Cardiac muscle cell (in vitro differentiated cells and primary cell): Measurements from ENCODE around the gene NTSR1. TPM values are rescaled to one million over a fixed set of nuclear protein-coding genes. Genes with fewer than 3 reads are reported as not detected.

ENCODE experiments used
- DNase-seq, 2 donors: peaks; one replicate each; pipeline versions ENCODE4 v3.0.0 to v3.0.0-alpha.2; 2010 to 2017; ENCODE audit warnings: low read depth in 1 of 2, low spot score in 1 of 2
- H3K27ac ChIP-seq: fragments of 200-600 bp; sonication (generic); 2 replicates; pipeline ENCODE4 v1.5.1; 2016
- H3K27me3 ChIP-seq: fragments of 200-600 bp; sonication (generic); 2 replicates; pipeline ENCODE4 v1.6.0; 2016; ENCODE audit warnings: control low read depth
- H3K36me3 ChIP-seq: fragments of 200-600 bp; sonication (generic); 2 replicates; pipeline ENCODE4 v1.5.1; 2016; ENCODE audit warnings: control low read depth
- H3K4me1 ChIP-seq: fragments of 200-600 bp; sonication (generic); 2 replicates; pipeline ENCODE4 v1.8.1; 2017; ENCODE audit warnings: low read depth, mild to moderate bottlenecking, mixed run types
- H3K4me3 ChIP-seq: fragments of 200-600 bp; sonication (generic); 2 replicates; pipeline ENCODE4 v1.5.1; 2016; ENCODE audit warnings: mild to moderate bottlenecking
- H3K9me3 ChIP-seq: fragments of 200-600 bp; sonication (generic); 2 replicates; pipeline ENCODE4 v1.5.1; 2017; ENCODE audit warnings: low read depth, mild to moderate bottlenecking, control low read depth
- polyA plus RNA-seq: library from polyadenylated mRNA; unstranded; fragments of >200 nt; fragmentation: Nextera tagmentation; extraction: Ambion mirVana; gene quantifications from 2 replicates; pipeline ENCODE4 v1.2.1, GENCODE V29; 2016
- total RNA-seq: library from RNA; depleted of rRNA; stranded (reverse); fragments of >200 nt; gene quantifications from 2 replicates; pipeline ENCODE4 v1.2.3, GENCODE V29; 2016
- TF ChIP-seq, protein P1 (sequence below): IDR thresholded peaks from 2 replicates; pipeline ENCODE4 v1.5.1; 2012; ENCODE audit warnings: low read depth, mild to moderate bottlenecking, low read length

Gene NTSR1
- total and polyA plus RNA-seq, 2 experiments from 2014 or later = 0.03 TPM; not detected in 1

DNA sequence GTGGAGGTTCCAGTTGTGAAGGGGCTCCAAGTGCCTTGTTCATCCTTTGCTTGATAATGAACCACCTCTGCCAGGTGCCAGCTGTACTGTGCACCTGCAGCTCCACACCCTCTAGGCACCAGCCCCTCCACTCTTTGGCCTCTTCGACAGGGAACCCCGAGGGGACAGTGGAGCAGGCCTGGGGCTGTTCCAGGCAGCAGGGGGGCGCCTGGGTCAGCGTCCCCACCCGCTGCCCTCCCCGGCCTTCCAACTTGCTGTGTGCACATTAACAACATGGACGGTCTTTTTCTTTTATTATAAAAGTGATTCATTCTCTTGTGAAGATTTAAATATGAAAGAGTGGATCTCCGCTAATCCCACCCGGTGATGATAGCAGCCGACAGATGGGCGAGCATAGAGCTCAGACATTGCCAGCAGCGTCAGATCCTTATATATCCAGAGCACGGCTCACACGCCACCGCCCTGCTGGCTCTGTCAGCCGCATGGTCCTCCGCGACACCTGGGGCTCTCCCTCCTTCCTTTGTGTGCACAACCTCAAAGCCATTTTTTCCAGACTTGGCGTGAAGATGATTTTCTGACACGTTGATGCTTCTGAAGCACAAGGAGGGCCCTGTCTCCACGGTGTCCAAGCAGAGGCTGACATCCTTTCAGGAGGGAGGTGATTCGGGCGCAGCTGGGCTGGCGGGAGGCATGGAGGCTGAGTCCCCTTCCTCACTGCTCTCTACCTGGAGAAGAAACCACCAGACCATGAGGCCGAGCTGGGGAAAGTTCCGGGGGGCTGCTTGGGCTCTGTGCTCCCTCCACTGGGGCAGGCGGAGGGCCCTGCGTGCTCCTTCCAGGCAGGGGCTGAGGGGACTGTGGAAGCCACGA is 65.4 kb downstream of the NTSR1 start:
- H3K9me3 ChIP-seq = no peaks in the 10 kb centered on the region
- TF ChIP-seq, protein P1, sequence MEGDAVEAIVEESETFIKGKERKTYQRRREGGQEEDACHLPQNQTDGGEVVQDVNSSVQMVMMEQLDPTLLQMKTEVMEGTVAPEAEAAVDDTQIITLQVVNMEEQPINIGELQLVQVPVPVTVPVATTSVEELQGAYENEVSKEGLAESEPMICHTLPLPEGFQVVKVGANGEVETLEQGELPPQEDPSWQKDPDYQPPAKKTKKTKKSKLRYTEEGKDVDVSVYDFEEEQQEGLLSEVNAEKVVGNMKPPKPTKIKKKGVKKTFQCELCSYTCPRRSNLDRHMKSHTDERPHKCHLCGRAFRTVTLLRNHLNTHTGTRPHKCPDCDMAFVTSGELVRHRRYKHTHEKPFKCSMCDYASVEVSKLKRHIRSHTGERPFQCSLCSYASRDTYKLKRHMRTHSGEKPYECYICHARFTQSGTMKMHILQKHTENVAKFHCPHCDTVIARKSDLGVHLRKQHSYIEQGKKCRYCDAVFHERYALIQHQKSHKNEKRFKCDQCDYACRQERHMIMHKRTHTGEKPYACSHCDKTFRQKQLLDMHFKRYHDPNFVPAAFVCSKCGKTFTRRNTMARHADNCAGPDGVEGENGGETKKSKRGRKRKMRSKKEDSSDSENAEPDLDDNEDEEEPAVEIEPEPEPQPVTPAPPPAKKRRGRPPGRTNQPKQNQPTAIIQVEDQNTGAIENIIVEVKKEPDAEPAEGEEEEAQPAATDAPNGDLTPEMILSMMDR = no peak
- no peak overlapping the region for H3K27ac ChIP-seq
- H3K27me3 ChIP-seq = no peaks in the 10 kb centered on the region
- H3K4me3 ChIP-seq = no peak overlapping the region
- H3K36me3 ChIP-seq = no peaks in the 10 kb centered on the region
- H3K4me1 ChIP-seq = no peaks in the 10 kb centered on the region
- DNase-seq = no peak

DNA sequence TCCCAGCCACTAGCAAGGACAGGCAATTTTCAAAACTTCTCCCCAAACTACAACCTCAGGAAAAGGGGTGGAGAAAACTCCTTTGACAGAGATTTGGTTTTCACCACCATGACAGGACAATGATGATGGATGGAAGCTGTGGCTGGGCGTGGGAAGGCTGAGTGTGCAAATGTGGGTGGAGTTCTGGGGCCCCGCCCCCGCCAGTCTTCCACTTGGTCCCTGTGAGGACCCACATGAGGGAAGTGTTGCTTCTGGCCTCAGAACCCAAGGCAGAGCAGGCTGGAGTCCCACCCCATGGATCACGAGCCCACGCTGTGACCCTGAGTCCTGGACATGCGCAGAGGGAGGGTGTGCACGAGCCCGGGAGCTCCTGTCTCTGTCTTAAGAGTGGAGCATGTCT is 66.1 kb downstream of the NTSR1 start:
- Histone ChIP-seq H3K4me1 (no peaks in the 10 kb centered on the region), H3K27ac (no peak overlapping the region), H3K27me3 (no peaks in the 10 kb centered on the region), H3K4me3 (no peak overlapping the region), H3K36me3 (no peaks in the 10 kb centered on the region), H3K9me3 (no peaks in the 10 kb centered on the region)
- TF ChIP-seq, protein P1 = no peak
- DNase-seq = no peak

GRCh38 chr20:62775206-62775605 is 66.6 kb downstream of the NTSR1 start:
- Histone ChIP-seq H3K36me3 (no peaks in the 10 kb centered on the region), H3K27ac (no peak overlapping the region), H3K27me3 (no peaks in the 10 kb centered on the region), H3K9me3 (no peaks in the 10 kb centered on the region), H3K4me1 (no peaks in the 10 kb centered on the region), H3K4me3 (no peak overlapping the region)
- TF ChIP-seq, protein P1 = no peak
- DNase-seq = no peak

GRCh38 chr20:62776035-62776691 is 67.5 kb downstream of the NTSR1 start:
- Histone ChIP-seq H3K9me3 (no peaks in the 10 kb centered on the region), H3K27ac (no peak overlapping the region), H3K36me3 (no peaks in the 10 kb centered on the region), H3K27me3 (no peaks in the 10 kb centered on the region), H3K4me1 (no peaks in the 10 kb centered on the region), H3K4me3 (no peak overlapping the region)
- no peak for DNase-seq
- TF ChIP-seq, protein P1 = no peak

GRCh38 chr20:62776692-62777527 is 68.3 kb downstream of the NTSR1 start:
- TF ChIP-seq, protein P1 = no peak
- Histone ChIP-seq H3K36me3 (no peaks in the 10 kb centered on the region), H3K9me3 (no peaks in the 10 kb centered on the region), H3K27me3 (no peaks in the 10 kb centered on the region), H3K27ac (no peak overlapping the region), H3K4me1 (no peaks in the 10 kb centered on the region), H3K4me3 (no peak overlapping the region)
- no peak for DNase-seq
